ENCODE results near the gene SALL1.

DNA sequence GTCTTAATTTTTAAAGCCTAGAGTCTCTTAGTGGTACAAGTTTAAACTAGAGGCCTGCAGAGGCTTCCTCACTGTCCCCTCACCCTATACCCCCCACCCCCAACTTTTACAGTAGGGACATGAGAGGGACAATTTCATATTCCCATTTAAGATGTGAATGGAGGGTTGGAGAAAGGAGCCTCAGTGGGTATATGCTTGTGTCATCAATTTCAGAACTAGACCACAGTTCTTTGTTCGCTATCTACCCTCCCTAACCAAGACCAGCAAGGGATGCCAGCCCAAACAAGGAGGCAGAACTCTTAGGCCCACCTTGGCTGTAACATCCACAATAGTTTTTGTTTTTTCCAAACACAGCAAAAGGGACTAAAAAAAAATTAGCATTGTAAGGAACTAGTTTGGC lies 14.0 kb upstream of the SALL1 start:
- no peak for TF ChIP-seq POLR2A (IDR thresholded peaks at IDR 0.05; ENCODE audit: low read length)
- no peak for TF ChIP-seq GATA1 (IDR thresholded peaks at IDR 0.05; ENCODE audit: low read depth, low read length)

Measured in erythroblast (primary cell).